Measurements from ENCODE around the gene ALX4.

ALX4 gene

GRCh38 chr11:44351006-44351660 lies 41.2 kb upstream of the ALX4 start:
- Histone ChIP-seq H3K4me3 (ENCODE audit: low read length, poor library complexity, severe bottlenecking) (no peak overlapping the region), H3K36me3 (ENCODE audit: insufficient read depth, low read length) (no peaks in the 10 kb centered on the region), H3K9ac (ENCODE audit: low read depth, low read length, poor library complexity, severe bottlenecking) (no peak overlapping the region), H3K79me2 (ENCODE audit: insufficient read depth, low read length) (no peaks in the 10 kb centered on the region), H4K20me1 (ENCODE audit: insufficient read depth, low read length, poor library complexity, severe bottlenecking) (no peaks in the 10 kb centered on the region), H2AFZ (ENCODE audit: low read length) (no peak overlapping the region), H3K4me1 (ENCODE audit: insufficient read depth, low read length, poor library complexity, severe bottlenecking) (no peaks in the 10 kb centered on the region), H3K9me2 (replicated peaks; ENCODE audit: low read depth, low read length) (no peaks in the 10 kb centered on the region), H3F3A (ENCODE audit: low read depth) (no peaks in the 10 kb centered on the region), H3K4me2 (ENCODE audit: low read depth, low read length, poor library complexity, severe bottlenecking) (no peak overlapping the region), H3K9me3 (ENCODE audit: insufficient read depth, low read depth, low read length) (no peaks in the 10 kb centered on the region), H3K27me3 (ENCODE audit: insufficient read depth, low read length, poor library complexity, severe bottlenecking) (no peaks in the 10 kb centered on the region)
- no peak for TF ChIP-seq EZH2phosphoT487 (IDR thresholded peaks at IDR 0.05; ENCODE audit: borderline replicate concordance)

- H2AFZ ChIP-seq (ENCODE audit: low read length): no peak overlapping the region
- H3K4me3 ChIP-seq (ENCODE audit: low read length, poor library complexity, severe bottlenecking): no peak overlapping the region
- no peaks in the 10 kb centered on the region for H3K9me2 ChIP-seq (replicated peaks; ENCODE audit: low read depth, low read length)
- H3K27me3 ChIP-seq (ENCODE audit: insufficient read depth, low read length, poor library complexity, severe bottlenecking): no peaks in the 10 kb centered on the region
- no peak for TF ChIP-seq CTCF (conservative IDR thresholded peaks at IDR 0.05; ENCODE audit: low read length)
- no peak for TF ChIP-seq EZH2phosphoT487 (IDR thresholded peaks at IDR 0.05; ENCODE audit: borderline replicate concordance)
- no peaks in the 10 kb centered on the region for H3K79me2 ChIP-seq (ENCODE audit: insufficient read depth, low read length)
- no peaks in the 10 kb centered on the region for H3K36me3 ChIP-seq (ENCODE audit: insufficient read depth, low read length)
- H3K9me3 ChIP-seq (ENCODE audit: insufficient read depth, low read depth, low read length): no peaks in the 10 kb centered on the region
- H3F3A ChIP-seq (ENCODE audit: low read depth): no peaks in the 10 kb centered on the region
- no peak overlapping the region for H3K9ac ChIP-seq (ENCODE audit: low read depth, low read length, poor library complexity, severe bottlenecking)
- no peak overlapping the region for H3K4me2 ChIP-seq (ENCODE audit: low read depth, low read length, poor library complexity, severe bottlenecking)
- H3K4me1 ChIP-seq (ENCODE audit: insufficient read depth, low read length, poor library complexity, severe bottlenecking): no peaks in the 10 kb centered on the region
- H4K20me1 ChIP-seq (ENCODE audit: insufficient read depth, low read length, poor library complexity, severe bottlenecking): no peaks in the 10 kb centered on the region
Observed at GRCh38 chr11:44349328-44349727, 39.4 kb upstream of the ALX4 start.

- Histone ChIP-seq H3K9ac (ENCODE audit: low read depth, low read length, poor library complexity, severe bottlenecking) (no peak overlapping the region), H3F3A (ENCODE audit: low read depth) (no peaks in the 10 kb centered on the region), H3K36me3 (ENCODE audit: insufficient read depth, low read length) (no peaks in the 10 kb centered on the region), H3K4me2 (ENCODE audit: low read depth, low read length, poor library complexity, severe bottlenecking) (no peak overlapping the region), H2AFZ (ENCODE audit: low read length) (no peak overlapping the region), H3K27me3 (ENCODE audit: insufficient read depth, low read length, poor library complexity, severe bottlenecking) (no peaks in the 10 kb centered on the region), H4K20me1 (ENCODE audit: insufficient read depth, low read length, poor library complexity, severe bottlenecking) (no peaks in the 10 kb centered on the region), H3K79me2 (ENCODE audit: insufficient read depth, low read length) (no peaks in the 10 kb centered on the region), H3K4me1 (ENCODE audit: insufficient read depth, low read length, poor library complexity, severe bottlenecking) (no peaks in the 10 kb centered on the region), H3K4me3 (ENCODE audit: low read length, poor library complexity, severe bottlenecking) (no peak overlapping the region), H3K9me2 (replicated peaks; ENCODE audit: low read depth, low read length) (no peaks in the 10 kb centered on the region), H3K9me3 (ENCODE audit: insufficient read depth, low read depth, low read length) (no peaks in the 10 kb centered on the region)
- TF ChIP-seq EZH2phosphoT487 (IDR thresholded peaks at IDR 0.05; ENCODE audit: borderline replicate concordance): no peak
- no peak for TF ChIP-seq CTCF (conservative IDR thresholded peaks at IDR 0.05; ENCODE audit: low read length)
Observed at GRCh38 chr11:44348721-44349120, 38.8 kb upstream of the ALX4 start.

GRCh38 chr11:44348114-44348513 lies 38.2 kb upstream of the ALX4 start:
- Histone ChIP-seq H3K4me2 (ENCODE audit: low read depth, low read length, poor library complexity, severe bottlenecking) (no peak overlapping the region), H3F3A (ENCODE audit: low read depth) (no peaks in the 10 kb centered on the region), H3K9me2 (replicated peaks; ENCODE audit: low read depth, low read length) (no peaks in the 10 kb centered on the region), H2AFZ (ENCODE audit: low read length) (no peak overlapping the region), H3K4me1 (ENCODE audit: insufficient read depth, low read length, poor library complexity, severe bottlenecking) (no peaks in the 10 kb centered on the region), H3K9me3 (ENCODE audit: insufficient read depth, low read depth, low read length) (no peaks in the 10 kb centered on the region), H3K36me3 (ENCODE audit: insufficient read depth, low read length) (no peaks in the 10 kb centered on the region), H4K20me1 (ENCODE audit: insufficient read depth, low read length, poor library complexity, severe bottlenecking) (no peaks in the 10 kb centered on the region), H3K4me3 (ENCODE audit: low read length, poor library complexity, severe bottlenecking) (no peak overlapping the region), H3K79me2 (ENCODE audit: insufficient read depth, low read length) (no peaks in the 10 kb centered on the region), H3K27me3 (ENCODE audit: insufficient read depth, low read length, poor library complexity, severe bottlenecking) (no peaks in the 10 kb centered on the region), H3K9ac (ENCODE audit: low read depth, low read length, poor library complexity, severe bottlenecking) (no peak overlapping the region)
- TF ChIP-seq CTCF (conservative IDR thresholded peaks at IDR 0.05; ENCODE audit: low read length) (no peak), EZH2phosphoT487 (IDR thresholded peaks at IDR 0.05; ENCODE audit: borderline replicate concordance) (no peak)

Data from Loucy (cell line).